ENCODE data around the gene FBXO34. TPM values are rescaled to one million over a fixed set of nuclear protein-coding genes. Genes with fewer than 3 reads are reported as not detected.

FBXO34 gene
- total RNA-seq, 1 experiment from 2014 or later = 13.9 TPM

DNA sequence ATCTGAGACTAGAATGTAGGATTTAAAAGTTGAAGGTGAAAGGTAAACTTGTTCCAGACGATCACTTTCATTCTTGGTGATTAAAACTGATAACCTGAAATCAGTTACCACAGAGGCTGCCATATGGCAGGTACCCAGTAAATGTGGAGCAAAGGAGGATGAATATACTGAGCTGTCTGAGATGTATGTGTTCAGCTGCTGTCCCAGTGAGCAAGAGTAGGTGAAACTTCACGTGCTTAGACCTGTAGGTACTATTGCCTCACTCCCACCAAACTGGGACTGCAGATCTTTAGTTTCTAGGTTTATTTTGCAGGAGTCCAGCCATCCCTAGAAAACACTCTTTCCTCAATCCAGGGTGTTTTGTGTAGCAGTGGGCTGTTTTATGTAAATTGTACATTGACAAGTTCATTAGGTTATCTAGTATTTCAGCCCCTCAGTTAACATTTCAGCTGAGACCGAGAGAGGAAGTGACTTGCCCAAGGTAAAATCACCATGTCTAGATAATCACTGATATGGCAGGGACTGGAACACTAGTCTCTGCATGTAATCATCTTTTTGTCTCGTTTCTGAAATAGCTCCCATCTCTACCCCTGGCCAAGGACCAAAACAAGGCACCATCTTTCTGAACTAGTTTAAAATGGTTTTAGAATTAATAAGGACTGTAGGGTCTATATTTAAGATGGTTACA, 77.7 kb downstream of the FBXO34 start:
- H3K4me1 Mint-ChIP-seq = peaks cover 16% of the 10 kb centered on the region
- POLR2A ChIA-PET = no interaction called here
- CTCF ChIA-PET = no interaction called here
- H3K9me3 Mint-ChIP-seq = no peaks in the 10 kb centered on the region
- no peak overlapping the region for H3K4me3 Mint-ChIP-seq
- H3K36me3 Mint-ChIP-seq = peaks cover 5% of the 10 kb centered on the region
- H3K27ac Mint-ChIP-seq = no peak overlapping the region
- ATAC-seq = no peak
- no peaks in the 10 kb centered on the region for H3K27me3 Mint-ChIP-seq (ENCODE audit: low read depth)
- TF ChIP-seq, protein P1, sequence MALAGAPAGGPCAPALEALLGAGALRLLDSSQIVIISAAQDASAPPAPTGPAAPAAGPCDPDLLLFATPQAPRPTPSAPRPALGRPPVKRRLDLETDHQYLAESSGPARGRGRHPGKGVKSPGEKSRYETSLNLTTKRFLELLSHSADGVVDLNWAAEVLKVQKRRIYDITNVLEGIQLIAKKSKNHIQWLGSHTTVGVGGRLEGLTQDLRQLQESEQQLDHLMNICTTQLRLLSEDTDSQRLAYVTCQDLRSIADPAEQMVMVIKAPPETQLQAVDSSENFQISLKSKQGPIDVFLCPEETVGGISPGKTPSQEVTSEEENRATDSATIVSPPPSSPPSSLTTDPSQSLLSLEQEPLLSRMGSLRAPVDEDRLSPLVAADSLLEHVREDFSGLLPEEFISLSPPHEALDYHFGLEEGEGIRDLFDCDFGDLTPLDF (CRISPR knock-in tag; IDR thresholded peaks at IDR 0.05) = no peak
- TF ChIP-seq, protein P2, sequence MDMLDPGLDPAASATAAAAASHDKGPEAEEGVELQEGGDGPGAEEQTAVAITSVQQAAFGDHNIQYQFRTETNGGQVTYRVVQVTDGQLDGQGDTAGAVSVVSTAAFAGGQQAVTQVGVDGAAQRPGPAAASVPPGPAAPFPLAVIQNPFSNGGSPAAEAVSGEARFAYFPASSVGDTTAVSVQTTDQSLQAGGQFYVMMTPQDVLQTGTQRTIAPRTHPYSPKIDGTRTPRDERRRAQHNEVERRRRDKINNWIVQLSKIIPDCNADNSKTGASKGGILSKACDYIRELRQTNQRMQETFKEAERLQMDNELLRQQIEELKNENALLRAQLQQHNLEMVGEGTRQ (CRISPR knock-in tag; IDR thresholded peaks at IDR 0.05) = no peak
- no peak for TF ChIP-seq ELF4 (CRISPR knock-in tag; IDR thresholded peaks at IDR 0.05; ENCODE audit: low read depth)
- no peak for TF ChIP-seq JUN (CRISPR knock-in tag; IDR thresholded peaks at IDR 0.05)
- no peak for TF ChIP-seq GTF2I (CRISPR knock-in tag; conservative IDR thresholded peaks at IDR 0.05)
- no peak for DNase-seq (ENCODE audit: low spot score)

DNA sequence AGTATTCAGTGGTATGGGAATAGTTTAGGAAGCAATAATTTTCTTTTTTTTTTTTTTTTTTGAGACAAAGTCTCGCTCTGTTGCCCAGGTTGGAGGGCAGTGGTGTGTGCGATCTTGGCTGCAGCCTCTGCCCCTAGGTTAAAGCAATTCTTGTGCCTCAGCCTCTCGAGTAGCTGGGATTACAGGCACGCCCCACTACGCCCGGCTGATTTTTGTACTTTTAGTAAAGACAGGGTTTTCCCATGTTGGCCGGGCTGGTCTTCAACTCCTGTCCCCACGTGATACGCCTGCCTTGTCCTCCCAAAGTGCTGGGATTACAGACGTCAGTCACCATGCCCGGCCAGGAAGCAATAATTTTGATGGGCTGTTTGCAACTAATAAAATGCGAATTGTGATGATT, 78.3 kb downstream of the FBXO34 start:
- peaks cover 21% of the 10 kb centered on the region for H3K4me1 Mint-ChIP-seq
- DNase-seq (ENCODE audit: low spot score) = no peak
- H3K27ac Mint-ChIP-seq = no peak overlapping the region
- H3K36me3 Mint-ChIP-seq = peaks cover 5% of the 10 kb centered on the region
- CTCF ChIA-PET = interaction anchor here (0.8 to 1.2 kb wide), 3 partner anchors 79 to 104 kb away, joined by 3 to 5 read pairs (median 4); partner anchors contain the start of gene FBXO34
- H3K4me3 Mint-ChIP-seq = no peak overlapping the region
- H3K27me3 Mint-ChIP-seq (ENCODE audit: low read depth) = no peaks in the 10 kb centered on the region
- ATAC-seq = no peak
- POLR2A ChIA-PET = no interaction called here
- TF ChIP-seq, protein P3, sequence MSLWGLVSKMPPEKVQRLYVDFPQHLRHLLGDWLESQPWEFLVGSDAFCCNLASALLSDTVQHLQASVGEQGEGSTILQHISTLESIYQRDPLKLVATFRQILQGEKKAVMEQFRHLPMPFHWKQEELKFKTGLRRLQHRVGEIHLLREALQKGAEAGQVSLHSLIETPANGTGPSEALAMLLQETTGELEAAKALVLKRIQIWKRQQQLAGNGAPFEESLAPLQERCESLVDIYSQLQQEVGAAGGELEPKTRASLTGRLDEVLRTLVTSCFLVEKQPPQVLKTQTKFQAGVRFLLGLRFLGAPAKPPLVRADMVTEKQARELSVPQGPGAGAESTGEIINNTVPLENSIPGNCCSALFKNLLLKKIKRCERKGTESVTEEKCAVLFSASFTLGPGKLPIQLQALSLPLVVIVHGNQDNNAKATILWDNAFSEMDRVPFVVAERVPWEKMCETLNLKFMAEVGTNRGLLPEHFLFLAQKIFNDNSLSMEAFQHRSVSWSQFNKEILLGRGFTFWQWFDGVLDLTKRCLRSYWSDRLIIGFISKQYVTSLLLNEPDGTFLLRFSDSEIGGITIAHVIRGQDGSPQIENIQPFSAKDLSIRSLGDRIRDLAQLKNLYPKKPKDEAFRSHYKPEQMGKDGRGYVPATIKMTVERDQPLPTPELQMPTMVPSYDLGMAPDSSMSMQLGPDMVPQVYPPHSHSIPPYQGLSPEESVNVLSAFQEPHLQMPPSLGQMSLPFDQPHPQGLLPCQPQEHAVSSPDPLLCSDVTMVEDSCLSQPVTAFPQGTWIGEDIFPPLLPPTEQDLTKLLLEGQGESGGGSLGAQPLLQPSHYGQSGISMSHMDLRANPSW (CRISPR knock-in tag; conservative IDR thresholded peaks at IDR 0.05; ENCODE audit: low read depth) = no peak
- TF ChIP-seq SOX15 (CRISPR knock-in tag; IDR thresholded peaks at IDR 0.05) = no peak
- no peaks in the 10 kb centered on the region for H3K9me3 Mint-ChIP-seq

DNA sequence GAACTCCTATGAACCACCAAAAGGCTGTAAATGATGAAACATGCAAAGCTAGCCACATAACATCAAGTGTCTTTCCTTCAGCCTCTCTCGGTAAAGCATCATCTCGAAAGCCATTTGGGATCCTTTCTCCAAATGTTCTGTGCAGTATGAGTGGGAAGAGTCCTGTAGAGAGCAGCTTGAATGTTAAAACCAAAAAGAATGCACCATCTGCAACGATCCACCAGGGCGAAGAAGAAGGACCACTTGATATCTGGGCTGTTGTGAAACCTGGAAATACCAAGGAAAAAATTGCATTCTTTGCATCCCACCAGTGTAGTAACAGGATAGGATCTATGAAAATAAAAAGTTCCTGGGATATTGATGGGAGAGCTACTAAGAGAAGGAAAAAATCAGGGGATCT, 79.2 kb downstream of the FBXO34 start:
- Mint-ChIP-seq H3K9me3 (no peaks in the 10 kb centered on the region), H3K27ac (no peak overlapping the region), H3K27me3 (ENCODE audit: low read depth) (no peaks in the 10 kb centered on the region), H3K4me3 (no peak overlapping the region), H3K4me1 (peaks cover 21% of the 10 kb centered on the region), H3K36me3 (peaks cover 5% of the 10 kb centered on the region)
- ChIA-PET POLR2A (no interaction called here), CTCF (interaction anchor here (0.5 to 1.2 kb wide), 4 partner anchors 80 to 279 kb away, joined by 3 to 5 read pairs (median 4); partner anchors contain the start of gene FBXO34)
- no peak for ATAC-seq
- DNase-seq (ENCODE audit: low spot score) = no peak
- TF ChIP-seq ZNF138 (CRISPR knock-in tag; conservative IDR thresholded peaks at IDR 0.05) = no peak
- TF ChIP-seq MYBL2 (CRISPR knock-in tag; IDR thresholded peaks at IDR 0.05) = no peak
- no peak for TF ChIP-seq ATF1 (CRISPR knock-in tag; IDR thresholded peaks at IDR 0.05)
- TF ChIP-seq PRRX2 (CRISPR knock-in tag; IDR thresholded peaks at IDR 0.05) = no peak
- TF ChIP-seq TCF7 (CRISPR knock-in tag; IDR thresholded peaks at IDR 0.05; ENCODE audit: low read depth) = no peak
- TF ChIP-seq ZNF219 (CRISPR knock-in tag; IDR thresholded peaks at IDR 0.05; ENCODE audit: borderline replicate concordance) = no peak
- TF ChIP-seq, protein P4, sequence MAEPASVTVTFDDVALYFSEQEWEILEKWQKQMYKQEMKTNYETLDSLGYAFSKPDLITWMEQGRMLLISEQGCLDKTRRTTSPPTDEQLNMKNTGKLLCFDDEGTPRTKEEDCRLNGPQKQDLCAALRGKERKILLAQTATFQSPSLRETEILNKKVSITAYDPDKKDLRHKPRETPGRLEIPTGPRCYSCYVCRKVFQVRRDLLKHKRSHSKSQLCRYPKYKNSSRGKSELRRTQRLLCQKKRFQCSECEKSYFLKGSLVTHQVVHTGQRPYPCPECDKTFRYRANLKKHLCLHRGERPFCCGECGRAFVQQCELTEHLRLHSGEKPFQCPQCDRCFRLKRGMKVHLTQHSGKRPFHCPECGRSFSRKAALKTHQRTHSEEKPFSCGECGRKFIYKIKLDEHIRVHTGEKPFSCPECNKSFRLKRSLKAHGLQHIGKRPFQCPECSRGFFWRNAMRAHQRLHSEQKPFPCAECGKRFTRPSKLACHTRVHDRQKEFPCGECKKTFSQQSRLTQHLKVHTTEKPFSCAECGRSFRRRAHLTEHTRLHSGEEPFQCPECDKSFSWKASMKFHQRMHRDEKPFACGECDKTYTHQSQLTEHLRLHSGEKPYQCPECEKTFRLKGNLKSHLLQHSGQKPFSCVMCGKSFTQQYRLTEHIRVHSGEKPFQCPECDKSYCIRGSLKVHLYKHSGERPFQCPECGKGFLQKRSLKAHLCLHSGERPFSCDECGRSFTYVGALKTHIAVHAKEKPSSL (CRISPR knock-in tag; conservative IDR thresholded peaks at IDR 0.05) = no peak
- TF ChIP-seq, protein P5, sequence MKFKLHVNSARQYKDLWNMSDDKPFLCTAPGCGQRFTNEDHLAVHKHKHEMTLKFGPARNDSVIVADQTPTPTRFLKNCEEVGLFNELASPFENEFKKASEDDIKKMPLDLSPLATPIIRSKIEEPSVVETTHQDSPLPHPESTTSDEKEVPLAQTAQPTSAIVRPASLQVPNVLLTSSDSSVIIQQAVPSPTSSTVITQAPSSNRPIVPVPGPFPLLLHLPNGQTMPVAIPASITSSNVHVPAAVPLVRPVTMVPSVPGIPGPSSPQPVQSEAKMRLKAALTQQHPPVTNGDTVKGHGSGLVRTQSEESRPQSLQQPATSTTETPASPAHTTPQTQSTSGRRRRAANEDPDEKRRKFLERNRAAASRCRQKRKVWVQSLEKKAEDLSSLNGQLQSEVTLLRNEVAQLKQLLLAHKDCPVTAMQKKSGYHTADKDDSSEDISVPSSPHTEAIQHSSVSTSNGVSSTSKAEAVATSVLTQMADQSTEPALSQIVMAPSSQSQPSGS (CRISPR knock-in tag; IDR thresholded peaks at IDR 0.05; ENCODE audit: borderline replicate concordance, low read depth) = no peak
- TF ChIP-seq, protein P6, sequence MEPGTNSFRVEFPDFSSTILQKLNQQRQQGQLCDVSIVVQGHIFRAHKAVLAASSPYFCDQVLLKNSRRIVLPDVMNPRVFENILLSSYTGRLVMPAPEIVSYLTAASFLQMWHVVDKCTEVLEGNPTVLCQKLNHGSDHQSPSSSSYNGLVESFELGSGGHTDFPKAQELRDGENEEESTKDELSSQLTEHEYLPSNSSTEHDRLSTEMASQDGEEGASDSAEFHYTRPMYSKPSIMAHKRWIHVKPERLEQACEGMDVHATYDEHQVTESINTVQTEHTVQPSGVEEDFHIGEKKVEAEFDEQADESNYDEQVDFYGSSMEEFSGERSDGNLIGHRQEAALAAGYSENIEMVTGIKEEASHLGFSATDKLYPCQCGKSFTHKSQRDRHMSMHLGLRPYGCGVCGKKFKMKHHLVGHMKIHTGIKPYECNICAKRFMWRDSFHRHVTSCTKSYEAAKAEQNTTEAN (CRISPR knock-in tag; IDR thresholded peaks at IDR 0.05) = no peak
- TF ChIP-seq, protein P7, sequence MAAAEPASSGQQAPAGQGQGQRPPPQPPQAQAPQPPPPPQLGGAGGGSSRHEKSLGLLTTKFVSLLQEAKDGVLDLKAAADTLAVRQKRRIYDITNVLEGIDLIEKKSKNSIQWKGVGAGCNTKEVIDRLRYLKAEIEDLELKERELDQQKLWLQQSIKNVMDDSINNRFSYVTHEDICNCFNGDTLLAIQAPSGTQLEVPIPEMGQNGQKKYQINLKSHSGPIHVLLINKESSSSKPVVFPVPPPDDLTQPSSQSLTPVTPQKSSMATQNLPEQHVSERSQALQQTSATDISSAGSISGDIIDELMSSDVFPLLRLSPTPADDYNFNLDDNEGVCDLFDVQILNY (CRISPR knock-in tag; IDR thresholded peaks at IDR 0.05) = no peak
